Caki2 (cell line): Measurements from ENCODE around the gene ADD3. TPM values are rescaled to one million over a fixed set of nuclear protein-coding genes. Genes with fewer than 3 reads are reported as not detected.
A peak's percentile ranks its signal among the peaks of the same experiment; 100 is the strongest.
"Not testable (repeated sequence)": the region's sequence is repeated elsewhere in the genome, so short reads cannot be mapped to it uniquely, and the experiment has no call there.

Source experiments
- DNase-seq: peaks from one replicate; pipeline ENCODE4 v3.0.0-alpha.2; 2015; ENCODE audit warnings: low read depth
- in situ Hi-C: cut with HindIII; loops from 2 replicates; pipeline ENCODE4 v1.10.0; 2016; ENCODE audit warnings: low sequenced_read_pairs, low pct_unique_long_range_greater_than_20kb, mixed read lengths
- total RNA-seq: library from RNA; depleted of rRNA; stranded (reverse); fragments of >200 nt; shearing (Covaris generic); gene quantifications from 2 replicates; pipeline ENCODE4 v1.2.3, GENCODE V29; 2014; ENCODE audit warnings: low replicate concordance

Gene ADD3
- total RNA-seq, 1 experiment from 2014 or later: 342 TPM

DNA sequence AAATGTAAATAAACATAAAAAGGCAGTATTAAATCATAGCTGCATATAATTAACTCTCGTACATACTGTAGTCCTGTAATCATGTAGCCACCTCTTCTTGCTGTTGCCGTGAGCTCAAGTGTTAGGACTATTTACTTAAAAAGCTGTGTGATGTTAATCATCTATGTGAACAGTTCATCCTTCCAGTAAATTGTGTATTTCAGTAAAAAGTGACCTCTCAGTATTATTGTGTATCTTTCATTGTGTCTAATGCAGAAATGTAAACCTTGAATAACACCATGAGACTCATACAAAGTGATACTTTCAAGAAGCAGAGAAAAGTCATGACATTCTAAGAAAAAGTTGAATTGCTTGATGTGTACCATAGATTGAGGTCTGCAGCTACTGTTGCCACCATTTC lies 38.0 kb downstream of the ADD3 start:
- DNase-seq: no peak
- in situ Hi-C loops: no loop called here

DNA sequence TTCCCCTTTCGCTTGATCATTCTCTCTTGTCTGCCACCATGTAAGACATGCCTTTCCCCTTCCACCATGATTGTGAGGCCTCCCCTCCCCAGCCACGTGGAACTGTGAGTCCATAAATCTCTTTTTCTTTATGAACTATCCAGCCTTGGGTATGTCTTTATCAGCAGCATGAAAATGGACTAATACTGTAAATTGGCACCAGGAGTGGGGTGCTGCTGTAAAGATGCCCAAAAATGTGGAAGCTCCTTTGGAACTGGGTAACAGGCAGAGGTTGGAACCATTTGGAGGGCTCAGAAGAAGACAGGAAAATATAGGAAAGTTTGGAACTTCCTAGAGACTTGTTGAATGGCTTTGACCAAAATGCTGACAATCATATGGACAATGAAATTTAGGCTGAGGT lies 40.4 kb downstream of the ADD3 start:
- in situ Hi-C loops, DNase-seq: not testable (repeated sequence)

DNA sequence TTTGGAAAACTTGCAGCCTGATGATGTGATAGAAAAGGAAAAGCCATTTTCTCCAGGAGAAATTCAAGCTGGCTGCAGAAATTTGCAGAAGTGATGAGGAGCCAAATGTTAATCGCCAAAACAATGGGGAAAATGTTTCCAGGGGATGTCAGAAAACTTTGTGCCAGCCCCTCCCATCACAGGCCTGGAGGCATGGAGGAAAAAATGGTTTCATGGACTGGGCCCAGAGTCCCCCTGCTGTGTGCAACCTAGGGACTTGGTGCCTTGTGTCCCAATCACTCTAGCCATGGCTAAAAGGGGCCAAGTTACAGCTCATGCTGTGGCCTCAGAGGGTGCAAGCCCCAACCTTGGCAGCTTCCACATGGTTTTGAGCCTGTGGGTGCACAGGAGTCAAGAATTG lies 41.0 kb downstream of the ADD3 start:
- no peak for DNase-seq
- in situ Hi-C loops: no loop called here

DNA sequence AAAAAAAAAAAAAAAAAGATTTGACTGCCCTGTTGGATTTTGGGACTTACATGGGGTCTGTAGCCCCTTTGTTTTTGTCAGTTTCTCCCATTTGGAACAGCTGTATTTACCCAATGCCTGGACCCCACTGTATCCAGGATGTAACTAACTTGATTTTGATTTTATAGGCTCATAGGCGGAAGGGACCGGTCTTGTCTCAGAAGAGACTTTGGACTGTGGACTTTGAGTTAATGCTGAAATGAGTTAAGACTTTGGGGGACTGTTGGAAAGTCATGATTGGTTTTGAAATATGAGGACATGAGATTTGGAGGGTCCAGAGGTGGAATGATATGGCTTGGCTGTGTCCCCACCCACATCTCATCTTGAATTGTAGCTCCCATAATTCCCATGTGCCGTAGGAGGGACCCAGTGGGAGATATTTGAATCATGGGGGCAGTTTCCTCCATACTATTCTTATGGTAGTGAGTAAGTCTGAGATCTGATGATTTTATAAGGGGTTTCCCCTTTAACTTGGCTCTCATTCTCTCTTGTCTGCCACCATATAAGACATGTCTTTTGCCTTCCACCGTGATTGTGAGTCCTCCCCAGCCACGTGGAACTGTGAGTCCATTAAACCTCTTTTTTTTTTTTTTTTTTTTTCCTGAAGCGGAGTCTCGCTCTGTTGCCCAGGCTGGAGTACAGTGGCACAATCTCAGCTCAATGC lies 42.3 kb downstream of the ADD3 start:
- DNase-seq, in situ Hi-C loops: not testable (repeated sequence)

DNA sequence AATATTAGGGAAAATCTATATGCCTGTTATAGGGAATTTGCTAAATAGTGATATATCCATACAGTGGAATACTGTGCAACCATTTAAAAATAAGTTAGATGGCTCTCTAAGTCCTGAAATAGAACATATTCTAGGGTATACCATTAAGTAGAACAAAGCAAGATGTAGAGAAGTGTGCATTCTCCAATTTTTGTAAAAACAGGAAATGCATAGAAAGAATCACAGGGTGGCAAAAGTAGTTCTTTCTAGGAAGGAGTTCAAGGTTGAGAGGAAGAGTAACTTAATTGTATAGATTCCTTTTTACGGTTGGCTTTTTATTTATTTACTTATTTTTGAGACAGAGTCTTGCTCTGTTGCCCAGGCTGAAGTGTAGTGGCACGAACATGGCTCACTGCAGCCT lies 43.7 kb downstream of the ADD3 start:
- in situ Hi-C loops: no loop called here
- DNase-seq: no peak

DNA sequence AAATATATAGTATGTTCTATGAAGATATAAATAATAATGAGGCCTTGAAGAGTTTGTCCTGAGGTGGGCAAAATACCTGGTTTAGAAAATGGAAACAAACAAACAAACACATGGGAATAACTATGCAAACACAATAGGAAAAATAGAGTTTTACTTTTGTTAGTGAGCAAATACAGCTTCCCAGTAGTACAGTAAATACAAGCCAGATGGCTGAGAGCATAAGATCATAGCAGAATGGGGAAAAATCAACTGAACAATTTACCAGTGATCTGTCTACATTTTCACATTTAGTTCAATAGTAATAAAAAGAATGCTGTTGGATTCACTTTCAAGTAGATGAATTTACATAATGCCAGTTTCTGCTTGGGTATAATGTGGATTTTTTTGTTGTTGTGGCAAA lies 45.1 kb downstream of the ADD3 start:
- in situ Hi-C loops: no loop called here
- no peak for DNase-seq

DNA sequence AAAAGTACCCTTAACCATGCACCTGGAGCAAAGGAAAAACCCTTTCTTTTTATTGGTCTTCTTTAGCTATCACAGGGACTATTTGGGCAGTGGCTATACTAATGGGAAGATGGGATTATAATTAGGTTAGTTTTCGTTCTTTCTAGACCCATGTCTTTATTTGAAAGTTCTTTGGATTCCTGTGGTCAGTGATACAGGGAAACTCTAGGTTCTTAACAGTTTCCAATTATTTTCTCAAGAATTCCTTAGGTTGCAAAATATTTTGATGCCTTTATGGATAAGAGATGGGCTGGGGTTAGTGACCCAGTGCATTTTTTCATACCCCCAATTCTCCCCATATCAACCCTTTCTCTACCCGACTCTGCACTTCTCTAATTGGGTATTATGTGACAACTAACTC lies 49.0 kb downstream of the ADD3 start:
- in situ Hi-C loops: no loop called here
- DNase-seq: peak; percentile 36

DNA sequence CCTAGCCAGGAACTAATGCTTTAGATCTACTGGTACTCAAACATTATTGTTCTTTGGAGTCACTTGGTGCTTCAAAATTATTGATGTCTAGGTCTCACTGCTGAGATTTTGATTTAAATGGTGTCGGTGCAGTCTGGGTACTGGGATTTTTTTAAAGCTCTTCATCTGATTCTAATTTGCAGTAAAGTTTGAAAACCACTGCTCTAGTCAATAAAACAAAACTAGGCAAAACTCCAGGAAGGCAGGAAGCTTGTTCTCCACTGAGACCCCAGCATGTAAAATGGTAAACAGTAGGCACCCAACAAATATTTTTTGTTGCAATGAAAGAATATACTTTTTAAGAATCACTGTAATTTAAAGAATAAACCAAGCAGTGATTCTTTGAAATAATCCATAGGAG lies 49.7 kb downstream of the ADD3 start:
- in situ Hi-C loops: no loop called here
- no peak for DNase-seq

DNA sequence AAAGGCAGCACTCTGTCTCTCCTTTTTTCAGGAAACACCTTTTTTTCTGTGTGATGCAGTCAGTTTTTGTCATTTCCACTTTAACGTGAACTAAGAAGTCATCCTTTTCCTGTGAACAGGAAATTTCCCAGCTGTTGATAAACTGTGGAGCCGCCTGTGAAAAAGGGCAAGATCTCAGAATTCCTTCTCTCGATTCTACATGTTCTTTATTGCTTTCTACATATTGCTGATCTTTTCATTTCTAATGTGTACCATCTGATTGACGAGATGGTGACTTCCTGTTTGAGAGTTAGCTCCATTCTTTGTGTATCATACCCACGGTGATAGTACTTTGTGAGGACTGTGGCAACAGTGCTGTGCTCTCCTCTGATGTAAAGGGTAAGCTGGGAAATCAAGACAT lies 50.4 kb downstream of the ADD3 start:
- DNase-seq: no peak
- in situ Hi-C loops: no loop called here

DNA sequence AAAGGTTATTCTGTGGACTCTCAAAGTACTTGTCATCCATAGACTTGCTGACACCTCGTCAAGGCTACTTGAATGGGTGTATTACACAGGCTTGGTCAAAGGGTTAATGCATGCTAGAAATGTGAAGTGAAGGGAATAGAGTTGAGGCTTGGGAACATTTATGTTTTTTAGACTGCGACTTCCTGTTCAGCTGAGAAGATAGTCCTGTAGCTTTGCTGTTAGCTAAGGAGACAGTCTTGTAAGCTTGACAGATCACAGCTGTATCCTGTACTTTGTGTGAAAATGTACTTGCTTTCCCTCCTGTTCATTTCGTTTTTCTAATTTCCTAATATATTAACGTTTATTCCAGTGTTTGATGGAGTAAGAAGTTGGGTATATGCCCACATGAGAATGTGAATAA lies 52.1 kb downstream of the ADD3 start:
- DNase-seq: no peak
- in situ Hi-C loops: no loop called here

DNA sequence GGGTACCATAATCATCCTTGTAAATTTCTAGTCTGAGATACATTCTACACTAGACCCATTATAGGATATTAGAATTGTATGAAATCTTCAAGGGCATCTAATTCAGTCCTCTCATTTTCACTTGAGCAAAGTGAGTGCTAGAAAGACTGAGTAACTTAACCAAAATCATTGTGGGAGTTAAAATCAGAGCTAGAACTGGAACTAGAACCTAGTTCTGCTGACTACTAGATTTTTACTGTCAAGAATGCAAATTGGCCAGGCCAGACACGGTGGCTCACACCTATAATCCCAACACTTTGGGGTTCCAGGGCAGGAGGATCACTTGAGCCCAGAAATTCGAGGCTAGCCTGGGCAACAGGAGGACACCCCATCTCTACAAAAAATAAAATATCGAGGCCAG lies 53.9 kb downstream of the ADD3 start:
- in situ Hi-C loops: no loop called here
- no peak for DNase-seq

DNA sequence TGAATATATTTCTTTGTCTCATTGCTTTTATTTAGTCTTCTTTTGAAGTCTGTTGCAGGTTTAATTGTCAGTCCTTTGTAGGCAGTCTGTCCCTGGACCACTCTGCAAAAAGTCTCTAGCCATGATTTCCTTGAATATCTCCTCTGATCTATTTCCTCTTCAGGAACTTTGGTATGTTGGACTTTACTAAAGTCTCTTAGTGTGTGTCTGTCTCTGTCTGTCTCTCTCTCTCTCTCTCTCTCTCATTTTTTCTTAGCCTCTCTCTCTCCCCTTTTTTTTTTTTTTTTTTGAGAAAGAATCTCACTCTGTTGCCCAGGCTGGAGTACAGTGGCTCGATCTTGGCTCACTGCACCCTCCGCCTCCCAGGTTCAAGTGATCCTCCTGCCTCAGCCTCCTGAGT lies 57.5 kb downstream of the ADD3 start:
- in situ Hi-C loops: no loop called here

DNA sequence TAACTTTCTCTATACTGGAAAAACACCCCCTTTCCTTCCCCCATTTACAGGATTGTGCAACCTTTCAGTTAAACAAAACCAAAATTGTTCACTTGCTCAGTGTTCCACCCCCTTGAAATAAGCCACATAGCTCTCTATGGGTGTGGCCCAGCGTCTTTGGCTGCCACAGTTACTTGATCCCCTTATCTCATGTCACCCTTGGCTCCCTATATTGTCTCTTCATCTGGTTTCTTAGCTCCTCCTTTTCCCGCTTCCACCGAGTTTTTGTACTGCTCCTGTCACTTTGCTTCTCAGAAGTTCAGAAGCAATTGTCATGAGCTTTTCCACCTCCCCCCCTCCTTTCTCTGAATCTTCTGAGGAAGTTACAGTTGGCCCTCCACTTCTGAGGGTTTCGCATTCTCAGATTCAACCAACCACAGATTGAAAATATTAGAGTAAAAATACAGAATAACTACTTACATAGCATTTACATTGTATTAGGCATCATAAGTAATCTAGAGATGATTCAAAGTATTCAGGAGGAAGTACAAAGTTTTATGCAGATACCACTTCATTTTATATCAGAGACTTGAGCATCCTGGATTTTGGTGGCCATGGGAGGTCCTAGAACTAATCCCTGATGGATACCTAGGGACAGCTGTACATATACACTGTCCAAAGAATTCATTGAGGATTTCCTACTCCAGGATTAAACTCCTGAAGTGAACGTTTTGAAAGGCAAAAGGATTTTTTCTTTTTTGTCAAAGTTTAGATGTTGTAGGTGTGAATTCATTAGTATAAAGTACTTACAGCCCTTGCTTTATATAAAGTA lies 60.4 kb downstream of the ADD3 start:
- no peak for DNase-seq
- in situ Hi-C loops: no loop called here

More for the DNA sequence above, 57.5 kb downstream of the ADD3 start:
- DNase-seq: no peak

DNA sequence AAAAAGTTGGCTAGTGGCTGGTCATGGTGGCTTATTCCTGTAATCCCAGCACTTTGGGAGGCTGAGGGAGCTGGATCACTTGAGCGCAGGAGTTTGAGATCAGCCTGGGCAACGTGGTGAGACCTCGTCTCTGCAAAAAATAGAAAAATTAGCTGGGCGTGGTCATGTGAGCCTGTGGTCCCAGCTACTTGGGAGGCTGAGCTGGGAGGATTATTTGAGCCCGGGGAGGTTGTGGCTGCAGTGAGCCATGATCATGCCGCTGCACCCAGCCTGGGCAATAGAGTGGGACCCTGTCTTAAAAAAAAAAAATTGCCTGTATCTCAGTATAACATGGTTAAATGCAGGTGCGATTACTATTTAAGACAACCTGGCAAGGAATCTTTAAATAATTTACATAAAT lies 61.0 kb downstream of the ADD3 start:
- in situ Hi-C loops: no loop called here
- DNase-seq: no peak

DNA sequence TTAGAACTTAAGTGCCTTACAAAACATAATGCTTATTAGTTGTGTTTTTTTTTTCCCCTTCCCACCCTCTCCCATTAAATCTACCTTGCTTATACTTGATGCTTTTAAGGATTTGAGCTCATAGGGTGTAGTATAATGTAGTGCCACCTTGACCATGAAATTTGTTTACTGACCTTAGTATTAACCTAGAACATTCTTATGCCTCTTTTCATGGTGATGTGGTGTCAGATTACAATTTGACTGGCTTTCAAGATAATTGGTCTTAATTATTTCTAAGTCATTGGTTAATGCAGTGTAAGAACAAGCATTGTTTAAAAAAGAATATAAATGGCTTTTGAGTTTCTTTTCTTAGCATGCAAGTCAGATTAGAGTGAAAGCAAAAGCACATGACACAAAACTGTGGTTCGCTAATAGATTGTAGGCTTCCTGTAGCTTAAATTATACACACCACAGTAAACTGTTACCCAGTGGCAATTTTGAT lies 61.8 kb downstream of the ADD3 start:
- DNase-seq: no peak
- in situ Hi-C loops: no loop called here

DNA sequence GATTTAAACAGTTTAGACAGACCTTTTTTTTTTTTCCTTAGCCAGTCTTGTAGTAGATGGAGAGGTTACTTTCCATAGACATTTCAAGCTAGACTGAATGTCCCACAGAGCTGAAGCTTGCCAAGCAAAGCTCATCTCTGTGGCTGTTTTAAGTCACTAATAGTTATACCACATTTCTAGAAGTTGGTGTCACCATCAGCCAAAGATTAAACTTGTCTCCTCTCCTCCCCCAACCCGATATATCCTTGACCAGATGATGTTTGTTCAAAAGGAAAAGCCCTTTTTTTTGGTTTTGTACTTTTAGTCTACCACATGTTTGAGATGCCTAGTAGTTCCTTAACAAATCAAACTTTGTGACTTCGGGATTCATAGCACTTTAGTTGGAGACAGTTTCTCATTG lies 66.1 kb downstream of the ADD3 start:
- in situ Hi-C loops: no loop called here
- DNase-seq: no peak

DNA sequence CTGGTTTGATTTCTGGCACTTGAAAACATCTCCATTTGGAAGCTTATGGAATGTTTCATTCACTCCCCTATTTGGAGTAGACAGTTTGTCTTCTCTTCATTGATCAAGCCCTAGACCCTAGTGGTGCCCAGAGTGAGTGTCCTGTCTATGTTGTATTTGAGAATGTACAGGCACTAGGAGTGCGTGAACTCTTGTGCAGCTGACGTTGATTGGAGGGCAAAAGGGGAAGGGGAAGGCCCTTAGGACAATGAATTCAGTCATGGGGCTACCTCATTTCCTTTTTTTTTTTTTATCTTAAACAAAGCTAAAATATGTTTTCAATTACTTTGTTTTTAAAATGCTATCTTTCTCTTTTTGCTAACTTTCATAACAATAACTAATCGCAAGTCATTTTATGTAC lies 66.5 kb downstream of the ADD3 start:
- no peak for DNase-seq
- in situ Hi-C loops: no loop called here

DNA sequence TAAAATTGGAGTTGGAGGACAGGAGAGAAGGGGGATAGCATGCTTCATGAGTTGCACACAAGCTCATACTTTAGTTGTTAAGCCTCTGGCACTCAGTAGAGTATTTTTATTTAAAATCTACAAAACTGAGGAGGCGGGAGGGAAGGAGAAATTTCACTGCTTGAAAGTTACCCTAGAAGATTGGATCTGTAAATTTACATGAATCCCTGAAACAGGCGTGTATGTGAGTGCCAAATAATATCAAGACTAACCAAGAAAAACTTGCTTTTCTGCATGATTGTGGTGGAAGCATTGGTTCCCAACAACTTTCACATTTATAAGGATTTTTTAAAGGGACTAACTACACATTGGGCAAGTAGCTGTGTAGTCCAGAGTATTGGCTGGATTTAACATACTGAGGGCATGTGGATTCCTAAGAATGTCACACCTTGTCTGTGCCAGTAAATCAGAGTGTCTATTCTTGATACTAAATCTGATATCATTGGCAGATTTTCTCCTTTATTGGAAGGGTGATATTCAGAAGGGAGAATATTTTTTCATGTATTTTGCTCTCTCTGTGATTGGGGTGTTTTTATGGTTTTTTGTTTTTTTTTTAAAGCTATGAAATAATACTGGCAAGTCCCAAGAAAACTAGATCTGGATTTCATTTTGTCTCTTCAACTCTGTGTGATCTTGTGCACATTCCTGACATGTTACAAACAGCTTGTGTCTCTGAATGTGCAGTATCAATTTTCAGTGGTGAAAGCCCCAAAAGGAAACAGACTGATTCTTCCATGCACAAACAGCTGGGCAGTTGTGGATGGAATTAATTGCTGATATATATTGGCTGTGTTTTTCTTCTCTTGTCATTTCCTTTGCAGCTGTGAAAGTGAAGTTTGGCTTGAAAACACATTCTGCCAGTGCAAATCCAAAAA lies 67.2 kb downstream of the ADD3 start:
- no peak for DNase-seq
- in situ Hi-C loops: no loop called here

DNA sequence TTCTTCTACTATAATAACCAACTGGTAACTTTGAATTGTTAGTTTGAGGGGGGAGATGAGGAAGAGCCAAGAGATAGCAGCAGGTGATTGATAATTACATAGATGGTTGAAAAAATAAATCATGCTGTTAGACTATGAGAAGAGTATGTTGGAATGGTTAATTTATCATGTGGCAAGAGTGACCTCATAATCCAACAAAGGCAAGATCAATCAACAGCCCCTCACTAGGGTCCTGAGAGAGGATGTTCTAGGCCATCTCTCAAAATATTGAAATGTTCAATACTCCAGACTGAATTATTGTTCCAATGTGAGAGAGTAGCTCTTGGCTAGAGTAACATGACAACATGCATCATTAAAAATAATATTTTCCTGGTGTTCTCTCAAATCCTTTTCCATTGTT lies 67.9 kb downstream of the ADD3 start:
- in situ Hi-C loops: no loop called here
- no peak for DNase-seq
